Fibroblast of skin of abdomen (primary cell): ENCODE data around the gene SLC25A1. TPM values are rescaled to one million over a fixed set of nuclear protein-coding genes. Genes with fewer than 3 reads are reported as not detected.

ENCODE experiments used
- DNase-seq: peaks from one replicate; pipeline ENCODE4 v3.0.0-alpha.2; 2013
- polyA plus RNA-seq, 2 experiments: library from polyadenylated mRNA; unstranded; fragments of 120-200 nt; gene quantifications; one replicate each; pipeline ENCODE4 v1.2.1, GENCODE V29; 2013; ENCODE audit not compliant: insufficient read length in 2 of 2

Gene SLC25A1
- polyA plus RNA-seq (2013, experiment 1 of 2; ENCODE audit: insufficient read length), result 95.0 TPM
- 98.7 TPM for polyA plus RNA-seq (2013, experiment 2 of 2; ENCODE audit: insufficient read length)

DNA sequence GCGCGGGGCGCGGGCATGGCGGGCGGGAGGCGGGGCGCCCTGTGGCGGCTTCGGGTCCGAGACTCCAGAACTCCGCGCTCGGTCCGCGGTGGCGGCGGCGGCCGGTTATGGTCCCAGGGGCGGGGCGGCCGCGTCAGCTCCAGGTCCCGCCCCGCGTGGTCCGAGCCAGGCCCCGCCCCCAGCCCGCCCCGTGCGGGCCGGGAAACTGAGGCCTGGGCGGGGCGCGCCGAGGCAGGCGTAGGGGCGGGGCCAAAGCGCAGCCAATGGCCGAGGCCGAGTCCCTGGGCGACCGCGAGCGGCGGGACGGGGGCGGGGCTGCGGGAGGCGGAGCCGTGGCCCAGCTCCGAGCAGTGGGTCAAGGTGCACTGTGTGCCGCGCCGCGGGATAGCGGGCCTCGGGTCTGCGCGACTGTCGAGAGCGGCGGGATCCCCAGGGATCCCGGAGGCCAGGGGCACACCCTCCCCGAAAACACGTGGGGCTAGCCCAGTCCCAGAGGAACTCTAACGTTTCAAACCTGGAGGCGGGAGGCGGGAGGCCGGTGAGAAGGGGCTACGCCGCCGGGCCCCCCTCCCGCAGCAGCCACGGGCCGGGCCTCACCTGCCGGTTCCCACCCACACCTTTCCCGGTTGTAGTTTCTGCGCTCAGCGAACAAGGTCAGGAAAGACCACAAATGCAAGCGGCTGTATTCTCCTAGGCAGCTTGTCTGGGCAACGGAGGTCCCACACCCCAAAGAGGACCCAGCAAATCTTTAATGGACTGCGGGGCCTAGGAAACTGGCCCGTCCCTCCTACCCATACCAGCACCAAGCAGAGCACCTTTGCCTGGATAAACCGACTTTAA, at the start of gene SLC25A1:
Gene SLC25A1, minus strand, starts transcription at position 80 of the 840 bp plus-strand sequence. Its CDS starts 63 bp downstream, at position 17.
- DNase-seq, result peak; percentile 87

DNA sequence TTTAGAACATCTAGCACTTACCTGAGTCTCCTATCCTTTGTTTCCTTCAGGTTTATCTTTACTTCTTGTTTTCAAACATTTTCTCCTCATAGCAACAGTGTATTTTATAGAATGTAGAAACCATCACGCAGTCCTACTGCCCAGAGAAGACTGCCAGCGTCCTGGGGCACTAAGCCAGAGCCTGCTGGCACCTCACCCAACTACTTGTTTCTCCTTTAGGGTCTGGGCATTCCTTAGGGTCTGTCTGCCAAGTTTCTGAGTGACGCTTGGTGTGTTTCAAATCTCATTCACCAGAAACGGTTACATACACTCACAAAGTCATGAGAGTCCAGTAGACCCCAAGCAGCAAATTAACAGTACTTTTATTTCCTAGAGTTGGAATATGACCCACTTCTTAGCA, 49.6 kb upstream of the SLC25A1 start:
- DNase-seq, result no peak

DNA sequence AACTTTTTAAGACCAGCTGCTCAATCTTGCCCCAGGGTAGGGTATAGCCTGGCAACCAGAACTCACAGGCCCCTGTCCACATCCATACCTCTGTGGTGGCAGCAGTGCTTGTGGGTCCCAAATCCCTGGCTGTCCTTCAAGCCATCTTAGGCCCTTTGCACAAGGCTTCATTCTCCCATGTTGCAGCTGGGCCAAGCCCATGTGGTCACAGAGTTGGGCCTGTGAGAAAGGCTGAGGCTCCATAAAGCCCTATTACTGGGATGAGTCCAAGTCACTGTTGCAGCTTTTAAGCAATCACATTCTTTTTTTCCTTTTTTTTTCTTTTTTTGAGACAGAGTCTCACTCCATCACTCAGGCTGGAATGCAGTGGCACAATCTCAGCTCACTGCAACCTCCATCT, 47.9 kb upstream of the SLC25A1 start:
- no peak for DNase-seq

DNA sequence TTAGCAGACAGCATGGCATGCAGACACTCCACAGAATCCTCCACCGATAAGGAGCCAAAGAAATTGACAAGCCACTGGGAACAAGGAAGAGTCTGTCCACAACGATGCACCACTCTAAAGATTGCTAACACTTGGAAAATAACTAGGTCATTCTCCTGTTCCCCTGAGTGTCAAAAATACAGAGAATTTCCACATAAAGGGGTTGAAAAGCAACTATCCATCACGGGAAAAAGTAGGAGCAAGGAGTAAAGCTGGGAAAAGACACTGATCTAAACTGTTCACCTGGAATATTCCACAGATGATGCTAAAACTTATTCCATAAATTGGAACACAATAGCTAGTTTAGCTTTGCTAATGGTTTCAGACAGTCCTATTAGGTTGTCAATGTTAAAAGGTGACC, 47.0 kb upstream of the SLC25A1 start:
- DNase-seq, result no peak

DNA sequence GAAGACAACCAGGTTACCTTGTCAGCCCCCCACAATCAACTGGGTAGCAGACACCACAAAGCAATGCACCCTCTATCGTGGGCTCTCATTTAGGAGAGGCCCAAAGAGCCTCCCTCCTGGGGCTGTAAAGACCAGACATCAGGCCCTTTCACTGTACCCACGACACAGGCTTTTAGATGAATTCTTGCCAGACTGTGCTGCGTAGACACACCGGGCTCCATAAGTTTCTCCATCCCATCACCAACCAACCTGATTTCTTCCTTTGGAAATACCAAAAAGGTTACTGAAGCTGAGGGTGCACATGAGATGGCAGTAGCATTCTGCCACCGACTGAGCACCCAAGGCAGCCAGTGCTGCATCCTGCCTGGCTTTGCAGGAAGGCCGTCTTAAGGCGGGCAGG, 46.4 kb upstream of the SLC25A1 start:
- DNase-seq, result no peak

DNA sequence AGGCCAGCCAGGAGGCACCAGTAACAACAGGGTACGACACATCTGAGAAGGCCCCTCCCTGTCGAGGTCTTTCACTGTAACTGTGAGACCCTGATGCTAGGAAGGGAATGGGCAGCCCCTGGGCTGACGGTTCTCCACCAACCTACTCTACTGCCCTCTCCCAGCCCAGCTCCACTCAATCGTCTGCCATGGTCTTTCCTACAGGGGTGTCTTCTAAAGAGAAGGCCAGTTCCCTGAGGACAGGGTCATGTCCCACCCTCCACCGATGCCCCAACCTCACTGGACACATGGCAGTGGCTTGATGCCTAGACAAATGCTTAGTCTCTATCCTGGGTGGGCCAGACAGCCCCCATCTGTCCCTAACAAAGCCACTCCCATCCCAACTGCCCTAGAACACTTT, 46.0 kb upstream of the SLC25A1 start:
- no peak for DNase-seq

DNA sequence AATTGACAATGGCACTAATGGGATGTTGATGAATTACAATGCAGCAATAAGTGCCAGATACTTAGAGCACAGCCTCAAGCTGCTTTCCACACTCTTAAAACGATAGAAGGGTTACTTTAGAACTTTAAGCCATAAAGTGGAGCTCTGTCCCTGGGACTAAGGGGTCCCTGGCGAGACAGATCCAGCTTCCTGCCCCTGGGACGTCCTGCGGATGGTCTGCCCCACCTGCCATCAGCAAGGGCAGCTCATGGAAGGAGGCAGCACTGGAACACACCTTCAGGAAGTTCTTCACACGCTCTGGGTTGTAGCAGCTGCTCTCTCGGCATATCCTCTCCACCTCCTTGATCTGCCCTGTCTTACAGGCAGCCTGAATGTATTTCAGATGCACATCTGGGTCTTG, 45.1 kb upstream of the SLC25A1 start:
- DNase-seq, result no peak

DNA sequence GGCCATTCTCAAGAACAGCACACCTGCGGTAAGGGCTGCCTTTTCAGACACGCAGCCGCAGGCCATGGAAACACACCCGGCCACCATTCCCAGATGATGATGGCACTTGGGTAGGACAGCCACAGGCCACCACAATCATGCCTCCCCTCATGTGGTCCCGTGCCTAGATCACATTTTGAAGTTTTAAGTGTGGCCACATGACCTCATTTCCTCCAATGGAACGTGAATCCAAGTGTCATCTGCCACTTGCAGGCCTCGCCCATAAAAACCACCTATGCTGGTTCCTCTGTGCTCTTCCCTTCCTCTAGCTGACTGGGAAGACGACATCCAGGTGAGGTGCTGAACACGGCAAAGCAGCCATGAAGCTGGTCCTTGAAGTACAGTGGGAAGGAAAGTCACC, 44.6 kb upstream of the SLC25A1 start:
- DNase-seq, result no peak

DNA sequence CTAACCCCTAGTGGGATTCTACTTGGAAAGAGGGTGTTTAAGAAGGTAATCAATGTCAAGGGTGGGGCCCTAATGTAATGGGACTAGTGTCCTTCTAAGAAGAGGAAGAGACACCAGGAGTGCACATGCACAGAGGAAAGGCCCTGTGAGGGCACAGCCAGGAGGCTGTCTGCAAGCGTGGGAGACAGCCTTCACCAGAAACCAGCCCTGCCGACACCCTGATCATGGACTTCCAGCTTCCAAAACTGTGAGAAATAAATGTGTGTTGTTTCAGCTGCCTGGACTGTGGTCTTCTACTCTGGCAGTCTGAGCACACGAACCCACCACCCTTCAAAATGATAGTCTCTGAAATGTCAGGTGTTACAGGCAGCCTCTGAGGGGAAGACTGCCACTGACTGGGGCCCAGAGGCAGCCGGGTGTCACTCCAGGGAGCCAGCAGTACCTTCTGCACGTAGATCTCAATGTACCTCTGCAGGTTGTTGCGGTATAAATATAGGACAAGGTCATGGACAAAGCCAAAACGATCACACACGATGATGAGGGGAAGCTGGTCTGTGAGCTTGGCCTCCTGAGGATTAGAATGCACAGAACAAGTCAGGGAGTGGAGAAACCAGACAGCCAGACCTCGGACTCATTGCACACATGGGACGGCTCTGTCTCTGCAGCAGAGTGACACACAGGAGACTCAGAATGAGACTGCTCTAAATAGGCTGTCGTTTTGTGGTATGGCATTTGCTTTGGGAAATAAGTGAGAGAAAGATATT, 43.9 kb upstream of the SLC25A1 start:
- DNase-seq, result no peak

DNA sequence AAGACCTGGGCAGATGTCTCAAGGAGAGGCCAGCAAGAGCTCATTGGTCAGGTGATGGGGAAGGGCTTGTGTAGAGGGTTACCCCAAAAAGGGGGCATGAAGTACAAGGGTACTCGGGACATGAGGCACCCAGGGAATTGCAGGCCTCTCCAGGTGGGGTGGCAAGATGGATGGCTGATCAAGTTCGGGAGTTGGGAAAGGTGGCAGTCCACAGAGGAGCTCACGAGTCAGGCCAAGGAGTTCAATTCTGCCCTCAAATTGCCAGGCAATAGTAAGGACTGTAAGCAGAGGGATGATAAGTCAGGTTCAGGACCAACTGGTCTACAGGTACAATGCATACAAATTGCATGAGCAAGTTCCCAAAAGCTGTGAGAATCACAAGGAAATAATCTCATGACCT, 42.3 kb upstream of the SLC25A1 start:
- no peak for DNase-seq

DNA sequence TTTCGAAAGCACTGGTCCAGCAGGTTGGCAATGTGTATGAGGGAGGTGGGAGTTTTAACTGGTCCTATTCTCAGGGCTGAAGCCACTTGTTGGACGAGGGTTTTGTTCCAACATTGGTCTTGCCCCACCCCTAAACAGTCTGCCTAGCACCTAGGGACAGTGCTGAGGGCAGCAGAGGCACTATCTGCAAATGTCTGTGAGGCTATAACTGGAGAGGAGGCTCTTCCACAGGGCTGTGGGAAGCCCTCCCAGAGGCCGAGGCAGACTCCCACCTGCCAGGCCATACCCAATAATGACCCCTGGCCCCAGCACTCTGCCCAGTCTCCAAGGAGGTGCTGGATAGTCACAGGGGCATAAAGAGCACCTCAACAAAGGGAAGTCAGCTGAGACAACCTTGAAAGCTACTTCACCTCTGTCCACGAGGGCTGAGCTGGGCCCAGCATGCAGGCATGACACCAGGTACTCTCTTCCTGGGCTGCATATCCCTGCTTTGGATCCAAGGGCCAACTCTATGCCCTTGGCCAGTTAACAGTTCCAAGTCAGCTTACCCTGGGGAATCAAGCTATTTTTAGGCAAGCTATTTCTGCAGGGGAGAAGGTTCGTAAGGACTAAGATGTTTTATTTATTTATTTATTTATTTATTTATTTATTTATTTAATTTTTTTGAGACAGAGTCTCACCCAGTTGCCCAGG, 40.2 kb upstream of the SLC25A1 start:
- no peak for DNase-seq

DNA sequence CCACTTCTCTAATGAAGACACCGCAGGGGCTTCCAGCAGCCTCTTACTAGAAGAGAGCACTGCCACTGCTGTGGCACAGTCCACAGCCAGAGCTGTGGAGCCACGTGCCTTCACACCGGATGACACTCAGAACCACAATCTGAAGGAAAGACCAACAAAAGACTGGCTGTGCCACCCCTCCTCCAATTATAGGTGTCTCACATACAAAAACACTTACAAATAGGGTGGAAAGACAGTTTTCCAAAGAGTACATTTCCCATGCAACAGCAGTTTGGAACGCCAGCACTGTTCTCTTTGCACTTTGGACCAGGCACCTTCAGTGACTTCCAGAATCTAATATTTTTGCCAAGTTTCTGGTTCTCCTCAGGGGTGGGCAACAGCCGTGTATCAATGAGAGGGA, 38.0 kb upstream of the SLC25A1 start:
- DNase-seq, result no peak

DNA sequence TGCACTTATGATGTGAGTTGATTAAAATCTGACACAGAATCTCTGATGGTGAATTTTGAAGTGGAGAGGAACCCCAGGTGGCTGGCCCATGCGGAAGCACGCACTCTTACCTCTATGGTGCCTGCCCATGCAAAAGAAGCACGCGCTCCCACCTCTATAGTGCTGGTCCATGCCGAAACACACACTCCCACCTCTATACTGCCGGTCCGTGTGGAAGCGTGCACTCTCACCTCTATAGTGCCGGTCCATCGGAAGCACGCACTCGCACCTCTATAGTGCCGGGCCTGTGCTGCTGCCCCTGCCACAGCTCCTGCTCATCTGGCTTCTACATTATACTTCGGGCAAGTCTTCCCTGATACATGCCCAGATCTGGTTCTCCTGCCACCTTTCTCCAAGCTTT, 36.8 kb upstream of the SLC25A1 start:
- DNase-seq, result no peak

DNA sequence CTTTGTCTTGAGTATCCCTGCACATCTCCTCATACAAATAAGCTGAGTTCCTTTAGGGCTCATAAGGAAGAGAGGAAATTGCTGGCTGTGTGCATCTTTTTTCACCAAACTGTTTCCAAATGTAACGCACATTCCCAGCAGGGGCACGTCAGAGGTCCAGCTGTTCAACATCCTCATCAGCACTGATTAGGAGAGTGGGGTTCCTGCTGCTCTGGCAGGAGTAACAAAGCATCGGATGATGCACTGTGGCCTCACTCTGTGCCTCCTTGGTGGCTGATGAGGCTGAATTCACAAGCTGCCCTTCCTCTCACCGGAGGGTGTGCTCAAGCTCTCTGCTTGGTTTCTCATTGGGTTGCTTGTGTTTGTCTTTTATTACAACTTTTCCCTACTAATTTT, 35.5 kb upstream of the SLC25A1 start:
- peak; percentile 25 for DNase-seq

DNA sequence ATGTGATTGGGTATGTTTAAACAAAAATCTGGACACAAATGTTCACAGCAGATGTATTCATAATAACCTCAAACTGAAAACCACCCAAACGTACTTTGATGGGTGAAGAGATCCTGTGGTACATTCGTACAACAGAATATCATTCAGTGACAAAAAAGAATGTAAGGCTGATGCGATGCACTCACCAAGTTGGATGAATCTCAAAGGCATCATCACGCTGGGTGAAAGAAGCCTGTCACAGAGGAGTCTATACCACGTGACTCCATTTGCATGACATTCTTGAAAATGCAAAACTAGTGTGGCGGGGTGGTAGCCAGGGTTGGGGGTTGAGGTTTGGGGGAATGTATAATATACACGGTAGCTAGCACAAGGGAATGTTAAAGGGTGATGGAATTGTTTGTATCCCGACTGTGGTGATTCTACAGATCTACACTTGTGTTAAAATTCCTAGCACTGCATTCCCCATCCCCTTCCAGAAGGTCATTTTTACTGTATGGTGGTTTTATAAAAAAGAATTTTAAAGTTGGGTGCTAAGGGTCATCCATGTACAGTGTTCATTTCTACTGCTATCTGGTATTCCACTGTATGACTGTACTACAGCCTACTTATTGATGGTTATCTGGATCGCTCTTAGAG, 35.0 kb upstream of the SLC25A1 start:
- peak; percentile 31 for DNase-seq

DNA sequence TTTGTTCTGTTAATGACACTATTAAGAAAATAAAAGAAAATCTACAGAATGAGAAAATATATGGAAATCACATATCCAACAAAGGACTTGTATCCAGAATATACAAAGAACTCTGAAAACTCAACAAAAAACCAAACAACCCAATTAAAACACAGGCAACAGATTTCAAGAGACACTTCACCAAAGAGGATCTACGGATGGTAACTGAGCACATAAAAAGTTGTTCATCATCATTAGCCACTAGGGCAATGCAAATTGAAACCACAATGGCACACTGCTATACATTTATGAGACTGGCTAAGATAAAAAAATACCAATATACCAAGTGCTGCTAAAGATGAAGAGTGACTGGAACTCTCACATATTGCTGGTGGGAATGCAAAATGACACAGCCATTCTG, 34.5 kb upstream of the SLC25A1 start:
- no peak for DNase-seq

DNA sequence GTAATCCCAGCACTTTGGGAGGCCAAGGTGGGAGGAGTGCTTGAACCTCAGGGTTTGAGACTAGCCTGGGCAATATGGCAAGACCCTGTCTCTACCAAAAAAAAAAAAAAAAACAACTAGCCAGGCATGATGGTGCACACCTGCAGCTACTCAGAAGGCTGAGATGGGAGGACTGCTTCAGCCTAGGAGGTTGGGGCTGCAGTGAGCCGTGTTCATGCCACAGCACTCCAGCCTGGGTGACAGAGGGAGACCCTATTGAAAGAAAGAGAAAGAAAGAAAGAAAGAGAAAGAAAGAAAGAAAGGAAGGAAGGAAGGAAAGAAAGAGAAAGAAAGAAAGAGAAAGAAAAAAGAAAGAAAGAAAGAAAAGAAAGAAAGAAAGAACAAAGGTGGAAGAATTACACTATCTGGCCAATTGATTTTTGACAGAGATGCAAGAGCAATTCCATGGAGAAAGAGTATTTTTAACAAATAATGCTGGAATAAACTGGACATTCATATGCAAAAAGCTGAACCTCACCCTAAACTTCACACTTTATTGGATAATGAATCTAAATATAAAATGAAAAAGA, 33.9 kb upstream of the SLC25A1 start:
- no peak for DNase-seq

DNA sequence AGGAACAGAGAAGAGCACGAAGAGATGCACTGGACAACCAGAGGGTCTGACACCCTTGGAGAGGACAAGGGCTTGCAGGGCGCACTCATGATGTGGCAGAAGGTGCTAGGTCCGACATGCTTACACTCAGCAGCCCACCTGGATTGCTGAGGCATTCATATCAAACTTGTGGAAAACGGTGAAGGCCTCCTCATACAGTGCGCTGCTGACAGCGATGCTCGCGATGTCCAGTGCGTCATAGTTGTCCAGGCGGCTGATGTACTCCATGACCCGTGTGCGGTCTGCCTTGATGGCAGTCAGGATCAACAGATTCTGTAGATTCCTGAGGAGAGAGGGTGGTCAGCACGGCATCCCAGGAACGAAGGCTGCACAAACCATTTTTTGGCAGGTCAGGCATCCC, 31.7 kb upstream of the SLC25A1 start:
- DNase-seq, result no peak

DNA sequence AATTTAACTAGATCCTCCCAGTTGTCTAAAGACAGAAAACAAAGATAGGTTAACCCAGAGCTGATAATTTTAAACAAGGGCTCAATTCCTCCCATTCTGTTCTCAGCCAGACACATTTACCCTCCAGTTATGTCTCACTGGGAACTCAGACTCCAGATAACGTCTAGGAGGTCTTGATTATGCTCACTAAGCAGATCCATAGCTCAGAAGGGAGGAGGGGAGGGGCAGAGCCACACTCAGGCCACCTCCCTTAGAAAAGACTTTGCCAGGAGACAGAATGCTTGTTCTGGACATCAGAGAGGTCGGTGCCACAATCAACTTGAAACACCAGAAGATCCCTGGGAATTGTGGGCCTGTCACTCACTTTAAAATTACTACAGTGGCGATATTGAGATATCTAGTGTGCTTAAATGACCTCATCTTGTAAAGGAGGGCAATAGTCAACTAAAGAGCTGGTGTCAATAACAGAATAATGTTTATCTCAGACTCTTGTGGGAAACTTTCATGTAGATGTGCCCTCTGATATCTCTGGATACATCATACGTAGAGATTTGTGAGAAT, 29.8 kb upstream of the SLC25A1 start:
- no peak for DNase-seq

DNA sequence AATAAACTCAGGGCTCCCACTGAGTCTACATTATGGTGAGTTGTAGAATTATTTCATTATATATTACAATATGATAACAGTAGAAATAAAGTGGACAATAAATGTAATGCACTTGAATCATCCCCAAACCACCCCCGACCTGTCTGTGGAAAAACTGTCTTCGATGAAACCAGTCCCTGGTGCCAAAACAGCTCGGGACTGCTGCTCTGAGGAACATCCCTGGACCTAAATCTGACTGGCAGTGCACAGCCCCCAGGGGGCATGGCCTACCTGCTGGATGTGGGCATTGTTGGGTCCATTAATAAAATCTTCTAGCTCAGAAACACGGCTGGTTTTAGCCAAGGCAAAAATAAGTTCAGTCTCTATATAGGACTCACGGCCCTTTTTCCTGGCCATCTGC, 29.3 kb upstream of the SLC25A1 start:
- DNase-seq, result no peak

DNA sequence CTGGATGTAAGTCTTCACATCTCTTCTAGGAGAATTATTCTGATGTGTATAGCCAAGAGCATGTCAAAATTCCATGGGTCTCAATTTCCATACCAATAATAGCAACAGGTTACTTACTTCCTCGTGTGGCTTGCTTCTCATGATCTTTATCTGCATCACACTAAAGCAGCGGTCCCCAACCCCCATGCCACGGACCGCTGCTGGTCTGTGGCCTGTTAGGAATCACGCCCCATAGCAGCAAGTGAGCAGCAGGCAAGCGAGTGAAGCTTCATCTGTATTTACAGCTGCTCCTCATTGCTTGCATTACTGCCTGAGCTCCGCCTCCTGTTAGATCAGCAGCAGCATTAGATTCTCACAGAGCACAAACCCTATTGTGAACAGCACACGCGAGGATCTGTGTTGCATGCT, 28.9 kb upstream of the SLC25A1 start:
- DNase-seq, result no peak

DNA sequence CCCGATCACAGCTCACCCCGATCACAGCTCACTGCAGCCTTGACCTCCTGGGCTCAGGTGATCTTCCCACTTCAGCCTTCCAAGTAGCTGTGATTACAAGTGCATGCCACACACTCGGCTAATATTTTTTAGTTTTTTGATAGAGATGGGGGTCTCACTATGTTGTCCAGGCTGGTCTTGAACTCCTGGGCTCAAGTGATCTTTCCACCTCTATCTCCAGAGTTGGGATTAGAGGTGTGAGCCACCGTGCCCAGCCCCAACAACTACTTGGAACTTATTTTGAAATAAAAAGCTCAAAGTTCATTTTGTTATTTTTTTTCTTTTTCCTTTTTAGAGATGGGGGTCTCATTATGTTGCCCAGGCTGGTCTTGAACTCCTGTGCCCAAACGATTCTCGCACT, 27.8 kb upstream of the SLC25A1 start:
- no peak for DNase-seq
